Lower lobe of right lung (tissue), 2 donors: Measurements from ENCODE around the gene HNF1B. TPM values are rescaled to one million over a fixed set of nuclear protein-coding genes. Genes with fewer than 3 reads are reported as not detected.

Experiments
- ATAC-seq, 2 donors: fragments of 200-7000 bp; cut with Tn5 transposase; one replicate each; pipeline ENCODE4 v1.9.1; 2020 to 2022; ENCODE audit warnings: mild to moderate bottlenecking in 2 of 2, moderate library complexity in 2 of 2
- DNase-seq: peaks from one replicate; pipeline ENCODE4 v3.0.0-alpha.2; 2020
- H3K27ac ChIP-seq: fragments of 200-600 bp; one replicate; pipeline ENCODE4 v1.8.0; 2022
- H3K27me3 ChIP-seq: fragments of 200-600 bp; one replicate; pipeline ENCODE4 v1.8.0; 2022; ENCODE audit warnings: low read depth
- H3K36me3 ChIP-seq: fragments of 200-600 bp; one replicate; pipeline ENCODE4 v1.8.0; 2022; ENCODE audit warnings: mild to moderate bottlenecking
- H3K4me1 ChIP-seq: fragments of 200-600 bp; one replicate; pipeline ENCODE4 v1.8.0; 2022
- H3K4me3 ChIP-seq: fragments of 200-600 bp; one replicate; pipeline ENCODE4 v1.8.0; 2022; ENCODE audit warnings: mild to moderate bottlenecking
- H3K9me3 ChIP-seq: fragments of 200-600 bp; one replicate; pipeline ENCODE4 v1.8.0; 2022
- CTCF ChIP-seq: fragments of 200-600 bp; IDR thresholded peaks from one replicate; pipeline ENCODE4 v1.8.0; 2022; ENCODE audit warnings: antibody characterized with exemption, mild to moderate bottlenecking
- intact Hi-C: fragments of 100-400 bp; cut with DNase I; formaldehyde crosslinking; loops from one replicate; pipeline ENCODE4 v1.11.0; 2022
- total RNA-seq: library from RNA; stranded (reverse); fragmentation: NEBNext Ultra II Directional; extraction: Animal tissue kit (Norgen Biotek cat#: 25700); gene quantifications from one replicate; pipeline ENCODE4 v1.2.1, GENCODE V29; 2021
- donor health status: DM: no; HTN: yes; CAD: no; lungs with severe emphysema.

The HNF1B gene
- total RNA-seq, 1 donor from 2014 or later, result 15.2 TPM

- Histone ChIP-seq H3K36me3 (no peaks in the 10 kb centered on the region), H3K27ac (no peak overlapping the region), H3K4me1 (no peaks in the 10 kb centered on the region), H3K27me3 (no peaks in the 10 kb centered on the region), H3K9me3 (no peaks in the 10 kb centered on the region), H3K4me3 (no peak overlapping the region)
- ATAC-seq (no peak), DNase-seq (no peak)
- intact Hi-C loops, result no loop called here
- no peak for TF ChIP-seq CTCF
Measured at GRCh38 chr17:37672548-37673078, 72.2 kb downstream of the HNF1B start.

- DNase-seq (no peak), ATAC-seq (no peak)
- no peaks in the 10 kb centered on the region for H3K4me1 ChIP-seq
- H3K27ac ChIP-seq, result no peak overlapping the region
- TF ChIP-seq CTCF, result no peak
- intact Hi-C loops, result no loop called here
- no peaks in the 10 kb centered on the region for H3K36me3 ChIP-seq
- H3K4me3 ChIP-seq, result no peak overlapping the region
- no peaks in the 10 kb centered on the region for H3K9me3 ChIP-seq
- no peaks in the 10 kb centered on the region for H3K27me3 ChIP-seq
Measured at GRCh38 chr17:37671824-37672547, 72.9 kb downstream of the HNF1B start.

GRCh38 chr17:37671028-37671823 lies 73.6 kb downstream of the HNF1B start:
- ATAC-seq, result no peak
- intact Hi-C loops, result no loop called here
- no peak for TF ChIP-seq CTCF
- Histone ChIP-seq H3K36me3 (no peaks in the 10 kb centered on the region), H3K27me3 (no peaks in the 10 kb centered on the region), H3K4me3 (no peak overlapping the region), H3K9me3 (no peaks in the 10 kb centered on the region), H3K27ac (no peak overlapping the region), H3K4me1 (no peaks in the 10 kb centered on the region)
- DNase-seq, result no peak

GRCh38 chr17:37667039-37667438 lies 77.8 kb downstream of the HNF1B start:
- Histone ChIP-seq H3K9me3 (no peaks in the 10 kb centered on the region), H3K27ac (no peak overlapping the region), H3K36me3 (no peaks in the 10 kb centered on the region), H3K27me3 (no peaks in the 10 kb centered on the region), H3K4me3 (no peak overlapping the region), H3K4me1 (no peaks in the 10 kb centered on the region)
- DNase-seq (no peak), ATAC-seq (no peak)
- intact Hi-C loops, result no loop called here
- TF ChIP-seq CTCF, result no peak

- Histone ChIP-seq H3K27ac (no peak overlapping the region), H3K4me3 (no peak overlapping the region), H3K9me3 (no peaks in the 10 kb centered on the region), H3K36me3 (no peaks in the 10 kb centered on the region), H3K27me3 (no peaks in the 10 kb centered on the region), H3K4me1 (no peaks in the 10 kb centered on the region)
- no peak for ATAC-seq
- no peak for TF ChIP-seq CTCF
- intact Hi-C loops, result no loop called here
- DNase-seq, result no peak
Measured at GRCh38 chr17:37664214-37664613, 80.6 kb downstream of the HNF1B start.
